ENCODE results near the gene NEURL3.
"Not testable (repeated sequence)": the region's sequence is repeated elsewhere in the genome, so short reads cannot be mapped to it uniquely, and the experiment has no call there.

The NEURL3 gene

GRCh38 chr2:96477458-96477857 lies 27.7 kb downstream of the NEURL3 start:
- DNase-seq, result no peak

- no peak for DNase-seq
These were observed 33.4 kb downstream of the NEURL3 start for GRCh38 chr2:96471772-96472171.

- DNase-seq, result no peak
These were observed 34.5 kb downstream of the NEURL3 start for GRCh38 chr2:96470636-96471035.

GRCh38 chr2:96470109-96470508 lies 35.0 kb downstream of the NEURL3 start:
- no peak for DNase-seq

GRCh38 chr2:96468904-96469303 lies 36.3 kb downstream of the NEURL3 start:
- no peak for DNase-seq

GRCh38 chr2:96464651-96465050 lies 40.5 kb downstream of the NEURL3 start:
- no peak for DNase-seq

- DNase-seq, result no peak
These were observed 41.1 kb downstream of the NEURL3 start for GRCh38 chr2:96464061-96464460.

GRCh38 chr2:96463119-96463518 lies 42.0 kb downstream of the NEURL3 start:
- DNase-seq, result no peak

- DNase-seq, result not testable (repeated sequence)
These were observed 43.5 kb downstream of the NEURL3 start for GRCh38 chr2:96461616-96462015.

GRCh38 chr2:96452053-96452452 lies 53.1 kb downstream of the NEURL3 start:
- DNase-seq, result no peak

- no peak for DNase-seq
These were observed 55.5 kb downstream of the NEURL3 start for GRCh38 chr2:96449637-96450036.

- no peak for DNase-seq
These were observed 56.0 kb downstream of the NEURL3 start for GRCh38 chr2:96449174-96449573.

- DNase-seq, result no peak
These were observed 57.4 kb downstream of the NEURL3 start for GRCh38 chr2:96447726-96448125.
